Stimulated activated effector memory CD8-positive, alpha-beta T cell treated with anti-CD3 and anti-CD28 coated beads, Interleukin-12 subunit alpha, Interleukin-12 subunit beta, amount 100 ng/mL, for 72 hours (primary cell): ENCODE data around the gene GAGE12C.
"Not testable (repeated sequence)": the region's sequence is repeated elsewhere in the genome, so short reads cannot be mapped to it uniquely, and the experiment has no call there.

Experiments used
- ATAC-seq: fragments of 150-1000 bp; cut with Tn5 transposase; 2 replicates; pipeline ENCODE4 v1.10.0; 2021
- DNase-seq, 2 donors: peaks; one replicate each; pipeline ENCODE4 v3.0.0; 2021 to 2022; ENCODE audit warnings: low spot score in 2 of 2
- H3K27ac Mint-ChIP-seq: one replicate; pipeline ENCODE4 v1.8.0; 2022; ENCODE audit warnings: mild to moderate bottlenecking, mixed read lengths
- H3K36me3 Mint-ChIP-seq: one replicate; pipeline ENCODE4 v1.8.0; 2022; ENCODE audit warnings: mild to moderate bottlenecking, mixed read lengths
- H3K4me1 Mint-ChIP-seq: one replicate; pipeline ENCODE4 v1.8.0; 2022; ENCODE audit warnings: mixed read lengths
- H3K4me3 Mint-ChIP-seq: one replicate; pipeline ENCODE4 v1.8.0; 2022; ENCODE audit warnings: mild to moderate bottlenecking, mixed read lengths
- H3K9me3 Mint-ChIP-seq: one replicate; pipeline ENCODE4 v1.8.0; 2022; ENCODE audit warnings: mixed read lengths

Gene GAGE12C

GRCh38 chrX:49531877-49532276 lies at the start of gene GAGE12C:
TSS of gene GAGE12C (plus strand) at chrX:49532177. CDS start at chrX:49533332, 1,155 bp downstream.
- not testable (repeated sequence) for ATAC-seq, H3K4me3 Mint-ChIP-seq, H3K4me1 Mint-ChIP-seq, H3K9me3 Mint-ChIP-seq, DNase-seq, H3K36me3 Mint-ChIP-seq, H3K27ac Mint-ChIP-seq

DNA sequence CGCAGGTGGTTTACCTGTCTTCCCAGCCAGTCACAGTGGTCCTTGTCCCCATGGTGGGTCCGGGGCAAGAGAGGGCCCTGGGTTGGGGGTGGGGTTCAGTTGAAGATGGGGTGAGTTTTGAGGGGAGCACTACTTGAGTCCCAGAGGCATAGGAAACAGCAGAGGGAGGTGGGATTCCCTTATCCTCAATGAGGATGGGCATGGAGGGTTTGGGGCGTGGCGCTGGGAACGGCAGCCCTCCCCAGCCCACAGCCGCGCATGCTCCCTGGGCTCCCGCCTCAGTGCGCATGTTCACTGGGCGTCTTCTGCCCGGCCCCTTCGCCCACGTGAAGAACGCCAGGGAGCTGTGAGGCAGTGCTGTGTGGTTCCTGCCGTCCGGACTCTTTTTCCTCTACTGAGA lies 9.5 kb downstream of the GAGE12C start, which contains the start of gene GAGE12D:
Gene GAGE12D, plus strand, starts transcription at position 301 of the 400 bp plus-strand sequence. CDS start 1,155 bp downstream, outside the sequence.
- not testable (repeated sequence) for H3K27ac Mint-ChIP-seq, ATAC-seq, H3K36me3 Mint-ChIP-seq, H3K9me3 Mint-ChIP-seq, H3K4me3 Mint-ChIP-seq, H3K4me1 Mint-ChIP-seq, DNase-seq

- not testable (repeated sequence) for H3K4me3 Mint-ChIP-seq, H3K36me3 Mint-ChIP-seq, DNase-seq, H3K4me1 Mint-ChIP-seq, ATAC-seq, H3K9me3 Mint-ChIP-seq, H3K27ac Mint-ChIP-seq
Measured at GRCh38 chrX:49550989-49551388, 19.0 kb downstream of the GAGE12C start, which contains the start of gene GAGE12E. TSS of gene GAGE12E (plus strand) at chrX:49551289. CDS start at chrX:49552444, 1,155 bp downstream.

GRCh38 chrX:49560542-49560941 lies 28.6 kb downstream of the GAGE12C start, which contains the start of gene GAGE12F:
TSS of gene GAGE12F (plus strand) at chrX:49560842. CDS start at chrX:49561997, 1,155 bp downstream.
- H3K4me3 Mint-ChIP-seq, DNase-seq, H3K36me3 Mint-ChIP-seq, ATAC-seq, H3K27ac Mint-ChIP-seq, H3K4me1 Mint-ChIP-seq, H3K9me3 Mint-ChIP-seq: not testable (repeated sequence)

GRCh38 chrX:49568728-49569127 lies 36.8 kb downstream of the GAGE12C start:
- H3K27ac Mint-ChIP-seq, H3K36me3 Mint-ChIP-seq: not testable (repeated sequence)

DNA sequence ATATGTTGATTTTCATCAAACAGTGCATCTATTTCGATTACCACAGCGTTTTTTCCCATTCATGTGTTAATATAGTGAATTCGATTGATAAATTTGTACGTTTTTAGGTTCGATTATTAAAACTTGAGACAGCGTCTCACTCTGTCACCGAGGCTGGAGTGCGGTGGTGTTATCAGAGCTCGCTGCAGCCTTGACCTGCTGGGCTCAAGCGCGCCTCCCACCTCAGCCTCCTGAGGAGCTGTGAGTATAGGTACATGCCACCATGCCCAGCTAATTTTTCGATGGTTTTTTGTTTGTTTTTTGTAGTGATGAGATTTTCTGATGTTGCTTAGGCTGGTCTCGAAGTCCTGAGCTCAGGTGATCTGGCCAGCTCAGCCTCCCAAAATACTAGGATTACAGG lies 37.2 kb downstream of the GAGE12C start:
- not testable (repeated sequence) for H3K4me3 Mint-ChIP-seq, H3K27ac Mint-ChIP-seq, ATAC-seq, DNase-seq, H3K9me3 Mint-ChIP-seq, H3K36me3 Mint-ChIP-seq, H3K4me1 Mint-ChIP-seq

More at GRCh38 chrX:49568728-49569127, 36.8 kb downstream of the GAGE12C start:
- not testable (repeated sequence) for H3K9me3 Mint-ChIP-seq, DNase-seq, H3K4me1 Mint-ChIP-seq, ATAC-seq, H3K4me3 Mint-ChIP-seq

- not testable (repeated sequence) for H3K36me3 Mint-ChIP-seq, H3K27ac Mint-ChIP-seq, DNase-seq, H3K4me1 Mint-ChIP-seq, ATAC-seq, H3K9me3 Mint-ChIP-seq, H3K4me3 Mint-ChIP-seq
Measured at GRCh38 chrX:49570100-49570499, 38.1 kb downstream of the GAGE12C start, which contains the start of gene GAGE12G. TSS of gene GAGE12G (plus strand) at chrX:49570400. CDS start at chrX:49571555, 1,155 bp downstream.

DNA sequence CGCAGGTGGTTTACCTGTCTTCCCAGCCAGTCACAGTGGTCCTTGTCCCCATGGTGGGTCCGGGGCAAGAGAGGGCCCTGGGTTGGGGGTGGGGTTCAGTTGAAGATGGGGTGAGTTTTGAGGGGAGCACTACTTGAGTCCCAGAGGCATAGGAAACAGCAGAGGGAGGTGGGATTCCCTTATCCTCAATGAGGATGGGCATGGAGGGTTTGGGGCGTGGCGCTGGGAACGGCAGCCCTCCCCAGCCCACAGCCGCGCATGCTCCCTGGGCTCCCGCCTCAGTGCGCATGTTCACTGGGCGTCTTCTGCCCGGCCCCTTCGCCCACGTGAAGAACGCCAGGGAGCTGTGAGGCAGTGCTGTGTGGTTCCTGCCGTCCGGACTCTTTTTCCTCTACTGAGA lies 47.7 kb downstream of the GAGE12C start, which contains the start of gene GAGE12H:
Gene GAGE12H, plus strand, starts transcription at position 301 of the 400 bp plus-strand sequence. CDS start 1,155 bp downstream, outside the sequence.
- not testable (repeated sequence) for ATAC-seq, H3K4me3 Mint-ChIP-seq, H3K27ac Mint-ChIP-seq

More for the DNA sequence above, 47.7 kb downstream of the GAGE12C start, which contains the start of gene GAGE12H:
- H3K9me3 Mint-ChIP-seq, DNase-seq, H3K4me1 Mint-ChIP-seq, H3K36me3 Mint-ChIP-seq: not testable (repeated sequence)
